ENCODE measurements around the gene ZNF22.

ZNF22 gene

DNA sequence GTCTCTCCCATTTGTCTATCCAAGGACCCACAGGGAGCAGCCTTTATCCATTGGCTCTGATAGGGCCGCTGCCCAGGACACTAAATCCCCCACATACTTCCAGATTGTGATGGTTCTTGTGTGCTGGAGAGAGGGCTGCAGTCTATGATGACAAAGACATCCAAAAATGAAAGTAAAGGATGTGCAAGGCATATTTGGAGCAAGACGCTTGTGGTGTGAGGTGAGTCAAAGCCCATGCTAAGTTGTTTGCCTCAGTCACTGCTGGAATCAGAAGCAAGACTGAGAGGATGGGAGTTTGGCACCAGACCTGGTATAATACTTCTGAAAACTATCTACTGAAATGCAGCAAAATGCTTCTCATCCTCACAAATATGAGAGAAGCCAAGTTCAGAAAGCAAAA lies 22.7 kb downstream of the ZNF22 start:
- no peak for DNase-seq

DNA sequence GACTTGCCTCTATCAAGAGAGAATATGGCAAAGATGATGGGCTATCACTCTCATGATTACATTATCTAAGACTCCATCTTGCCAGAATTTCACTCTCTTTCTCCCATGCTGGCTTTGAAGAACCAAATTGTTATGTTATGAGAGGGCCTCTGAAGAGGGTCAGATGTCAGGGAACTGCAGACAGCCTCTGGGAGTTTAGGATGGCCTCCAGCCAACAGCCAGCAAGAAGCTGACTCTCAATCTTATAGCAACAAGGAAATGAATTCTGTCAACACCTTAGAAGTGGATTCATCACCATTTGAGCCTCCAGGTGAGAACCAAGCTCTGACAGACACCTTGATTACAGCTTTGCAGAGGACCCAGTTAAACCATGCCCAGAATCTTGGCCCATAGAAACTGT lies 33.6 kb downstream of the ZNF22 start:
- no peak for DNase-seq

- no peak for DNase-seq
Measured at GRCh38 chr10:45035673-45036072, 35.0 kb downstream of the ZNF22 start.

GRCh38 chr10:45040921-45041542 lies 40.3 kb downstream of the ZNF22 start:
- no peak for DNase-seq

GRCh38 chr10:45044290-45044689 lies 43.6 kb downstream of the ZNF22 start:
- no peak for DNase-seq

DNA sequence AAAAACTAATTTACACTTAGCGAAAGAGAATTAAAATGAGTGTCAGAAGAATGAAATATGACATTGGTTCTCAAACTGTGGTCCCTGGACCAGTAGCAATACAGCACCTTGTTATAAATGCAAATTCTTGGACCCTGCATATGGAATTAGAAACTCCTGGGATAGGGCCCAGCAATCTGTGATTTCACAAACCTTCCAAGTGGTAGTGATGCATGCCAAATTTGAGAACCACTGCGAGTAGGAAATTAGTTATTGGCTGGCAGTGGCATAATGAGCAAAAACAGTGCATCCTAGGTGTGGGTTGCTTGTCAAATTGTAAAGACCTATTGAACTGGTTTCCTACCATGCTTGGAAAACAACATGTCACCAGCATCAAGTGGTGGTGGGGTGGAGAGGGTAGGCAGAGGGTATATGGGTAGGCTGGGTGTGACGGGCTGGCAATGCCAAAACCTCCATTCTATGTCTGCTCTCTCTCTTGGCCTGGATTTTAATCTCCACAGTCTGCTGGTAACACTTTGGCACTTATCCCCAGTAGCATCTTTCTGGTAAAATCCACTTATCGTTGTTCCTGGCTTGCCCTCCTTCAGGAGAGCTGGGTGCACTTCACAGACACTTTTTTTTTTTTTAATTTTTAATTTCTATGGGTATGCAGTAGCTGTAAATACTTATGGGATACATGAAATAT lies 50.0 kb downstream of the ZNF22 start:
- DNase-seq = no peak

- no peak for DNase-seq
Measured at GRCh38 chr10:45052700-45053099, 52.0 kb downstream of the ZNF22 start.

GRCh38 chr10:45053569-45054100 lies 52.9 kb downstream of the ZNF22 start:
- peak in 1 of 2 donors; percentile 15 for DNase-seq
